HG03571 (cell line): ENCODE data around the gene HTR1A.

Source experiments
- ATAC-seq: cut with Tn5 transposase; IDR thresholded peaks from one replicate; pipeline ENCODE4 v1.9.1; 2021; ENCODE audit not compliant: unreplicated experiment

The HTR1A gene

DNA sequence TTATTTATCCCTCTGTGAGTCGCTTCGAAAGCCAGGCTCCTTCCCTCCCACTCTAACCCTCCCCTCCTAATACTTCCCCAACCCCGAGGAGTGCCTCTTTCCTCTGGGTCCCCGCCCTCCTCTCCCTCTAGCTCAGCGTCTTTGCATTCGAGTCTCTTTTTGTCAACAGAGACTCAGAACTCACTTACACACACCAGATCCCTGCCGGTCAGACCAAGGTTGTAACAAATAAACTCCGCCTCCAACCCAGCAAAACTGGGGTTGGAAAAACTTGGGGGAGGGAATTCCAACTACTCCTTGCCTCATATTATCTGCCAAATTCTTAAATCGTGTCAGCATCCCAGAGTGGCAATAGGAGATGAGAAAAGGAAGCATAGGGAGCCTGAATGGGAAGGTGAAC lies at the start of gene HTR1A:
TSS of gene HTR1A (minus strand) at position 167 of the 400 bp plus-strand sequence. CDS start 726 bp downstream, outside the sequence.
- ATAC-seq: no peak

DNA sequence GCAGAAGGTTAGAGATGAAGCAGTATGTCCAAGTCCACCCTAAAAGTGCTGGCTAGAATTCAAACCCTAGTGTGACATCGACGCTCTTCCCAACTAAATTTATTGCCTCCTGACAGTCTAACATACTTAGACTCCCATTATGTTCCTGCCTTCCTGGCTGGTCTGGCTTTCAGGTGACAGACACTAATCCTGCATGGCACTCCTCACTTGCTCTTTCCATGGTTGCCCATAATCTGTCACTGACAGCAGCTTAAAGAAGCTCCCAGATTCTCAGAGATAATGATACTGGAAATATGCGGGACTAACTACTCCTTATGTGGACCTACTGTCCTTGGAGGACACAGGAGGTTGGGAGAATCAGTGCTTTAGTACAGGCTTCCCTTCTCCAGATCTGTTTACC lies 41.7 kb upstream of the HTR1A start:
- no peak for ATAC-seq

DNA sequence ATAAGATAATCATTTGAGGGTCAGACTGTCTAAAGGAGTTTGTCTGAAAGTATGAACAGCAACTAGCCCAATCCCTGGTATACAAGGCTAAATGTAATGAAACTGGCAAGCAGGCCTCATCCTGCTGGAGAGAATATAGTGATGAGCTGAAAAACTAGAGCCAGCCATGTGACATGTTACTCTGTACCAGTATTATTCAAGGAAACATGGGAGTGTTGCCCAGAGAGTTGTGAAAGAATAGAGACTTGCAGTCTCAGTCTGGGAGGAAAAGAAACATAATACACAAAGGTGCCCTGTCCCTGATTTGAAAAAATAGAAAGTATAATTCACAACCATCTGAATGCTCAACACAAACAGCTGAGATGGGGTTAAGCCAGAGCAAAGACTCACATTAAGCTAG lies 37.9 kb upstream of the HTR1A start:
- ATAC-seq: no peak

DNA sequence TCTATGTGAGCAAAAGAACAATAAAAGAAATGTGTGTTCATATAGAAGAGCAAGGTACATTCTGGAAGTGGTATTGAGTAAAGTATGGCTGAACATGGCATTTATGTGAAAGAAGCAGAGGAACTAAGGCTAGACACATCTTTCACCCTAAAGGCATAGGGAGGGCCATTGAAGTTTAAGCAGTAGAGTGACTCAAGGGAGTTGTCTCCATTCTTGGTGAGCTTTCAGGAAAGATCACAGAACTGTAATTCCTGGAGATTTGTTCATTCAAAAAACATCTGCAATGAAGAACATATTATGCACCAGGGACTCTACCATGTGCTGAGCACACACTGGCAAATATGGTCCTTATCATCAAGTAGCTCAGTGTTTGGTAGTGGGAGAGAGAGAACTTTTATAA lies 24.8 kb upstream of the HTR1A start:
- ATAC-seq: no peak

DNA sequence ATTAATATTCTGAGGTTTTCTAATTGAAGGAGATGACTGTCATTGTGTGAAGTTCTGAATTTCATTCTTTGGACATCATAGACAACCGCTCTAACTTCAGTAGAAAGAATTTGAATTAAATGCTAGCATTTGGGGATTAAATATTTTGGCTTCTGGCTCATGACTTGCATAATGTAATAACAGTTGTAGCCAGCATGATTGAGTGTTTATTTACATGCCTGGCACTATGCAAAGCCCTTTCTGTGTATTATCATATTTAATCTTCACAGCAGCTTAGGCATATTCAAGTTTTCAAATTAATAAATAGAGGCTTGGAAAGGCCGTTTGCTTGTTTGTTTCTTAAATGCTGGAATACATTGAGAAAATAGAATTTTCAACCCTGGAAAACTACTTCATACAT lies 19.6 kb upstream of the HTR1A start:
- ATAC-seq: no peak

DNA sequence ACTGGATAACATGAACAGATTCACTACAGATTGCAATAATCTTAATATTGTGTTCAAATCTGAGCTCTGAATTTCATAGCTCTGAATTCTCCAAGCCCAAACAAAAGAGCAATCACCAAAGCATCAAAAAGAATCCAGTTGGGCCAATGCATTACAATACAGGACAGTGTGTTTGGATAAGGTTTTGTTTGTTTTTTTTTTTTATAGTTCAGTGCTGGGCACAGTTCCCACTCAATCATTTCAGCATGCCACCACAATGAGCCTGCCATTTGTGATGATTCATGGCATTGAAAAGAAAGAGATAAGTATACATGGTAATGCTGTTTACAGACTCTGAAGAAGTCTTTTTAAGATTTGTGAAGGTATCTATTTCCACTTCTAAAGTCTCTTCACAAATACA lies 1.7 kb upstream of the HTR1A start:
- no peak for ATAC-seq

DNA sequence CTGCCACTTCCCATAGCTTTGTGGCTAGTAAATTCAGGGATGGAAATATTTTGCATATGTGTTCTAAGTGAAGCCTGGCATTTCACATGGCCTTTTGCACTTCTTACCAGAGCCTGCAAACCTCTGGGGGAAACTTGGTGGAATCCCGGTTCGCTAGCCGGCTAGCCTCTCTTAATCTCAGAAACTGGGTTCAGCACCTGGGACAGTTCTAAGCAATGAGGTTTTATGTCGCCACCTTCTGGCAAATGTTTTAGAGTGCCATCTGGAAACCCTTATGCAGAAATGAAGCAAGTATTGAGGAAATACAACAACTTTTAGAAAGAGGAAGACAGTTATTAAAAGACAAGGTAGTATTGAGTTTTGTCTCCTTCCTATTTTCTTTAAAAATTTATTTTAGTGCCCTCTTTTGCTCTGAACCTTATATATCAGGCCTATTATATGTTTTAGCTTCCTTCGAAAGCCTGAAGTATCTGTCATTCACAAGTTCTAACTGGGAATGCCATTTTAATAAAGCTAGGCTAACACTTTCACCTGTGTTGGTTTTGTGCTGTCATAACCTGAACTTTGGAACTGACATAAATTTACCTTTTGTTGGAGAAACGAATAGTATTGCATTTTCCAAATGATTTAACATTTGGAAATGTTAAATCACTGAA lies 963 bp upstream of the HTR1A start:
- ATAC-seq: peak; percentile 80

DNA sequence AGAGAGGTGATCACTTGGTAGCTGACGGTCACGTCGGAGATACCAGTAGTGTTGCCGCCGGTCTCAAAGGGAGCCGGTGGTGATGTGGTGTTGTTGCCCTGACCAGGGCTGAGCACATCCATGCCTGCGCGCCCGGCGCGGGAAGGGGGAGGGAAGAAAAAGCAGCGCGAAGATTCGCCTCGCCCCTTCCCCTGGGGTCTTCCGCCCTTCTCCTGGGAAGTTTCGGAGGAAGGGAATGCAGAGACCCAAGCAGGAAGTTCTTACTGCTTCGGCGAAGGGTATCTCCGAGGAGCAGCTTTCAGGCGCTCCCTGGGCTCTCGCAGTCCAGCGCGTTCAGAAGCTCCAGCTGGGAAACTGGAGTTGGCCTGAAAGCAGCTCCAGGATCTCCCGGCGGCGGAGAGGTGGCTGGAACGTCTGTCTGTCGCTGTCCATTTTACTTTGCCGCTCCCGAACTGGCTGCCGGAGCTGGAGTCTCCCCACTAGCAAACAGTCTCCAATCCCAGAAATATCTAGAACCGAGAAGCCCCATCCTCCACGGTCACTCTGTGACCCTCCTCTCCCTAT lies 565 bp downstream of the HTR1A start:
- no peak for ATAC-seq

DNA sequence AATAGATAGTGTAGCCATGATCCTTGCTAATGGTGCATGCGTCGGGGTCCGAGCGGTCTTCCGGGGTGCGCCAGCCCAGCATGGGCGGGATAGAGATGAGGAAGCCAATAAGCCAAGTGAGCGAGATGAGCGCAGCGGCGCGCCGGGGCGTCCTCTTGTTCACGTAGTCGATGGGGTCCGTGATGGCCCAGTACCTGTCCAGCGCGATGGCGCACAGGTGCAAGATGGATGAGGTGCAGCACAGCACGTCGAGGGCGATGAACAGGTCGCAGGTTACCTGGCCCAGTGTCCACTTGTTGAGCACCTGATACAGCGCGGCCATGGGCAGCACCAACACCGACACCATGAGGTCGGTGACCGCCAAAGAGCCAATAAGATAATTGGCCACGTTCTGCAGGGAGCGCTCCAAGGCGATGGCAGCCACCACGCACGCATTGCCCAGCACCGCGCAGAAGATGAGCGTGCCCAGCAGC lies 1.1 kb downstream of the HTR1A start:
- ATAC-seq: no peak

DNA sequence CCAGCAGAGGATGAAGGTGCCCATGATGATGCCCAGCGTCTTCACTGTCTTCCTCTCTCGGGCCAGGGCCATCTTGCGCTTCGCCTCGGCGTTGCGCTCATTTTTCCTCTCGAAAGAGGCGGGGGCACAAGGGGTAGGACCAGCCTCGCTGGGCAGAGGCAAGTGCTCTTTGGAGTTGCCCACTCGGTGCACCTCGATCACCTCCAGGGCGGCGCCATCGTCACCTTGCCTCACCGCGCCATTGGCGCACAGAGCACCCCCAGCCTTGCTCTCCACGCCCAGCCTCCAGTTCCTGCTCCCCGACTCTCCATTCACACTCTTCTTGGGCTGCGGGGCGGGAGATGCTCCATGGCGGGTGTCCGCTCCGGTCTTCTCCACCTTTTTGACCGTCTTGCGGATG lies 1.6 kb downstream of the HTR1A start:
- no peak for ATAC-seq

DNA sequence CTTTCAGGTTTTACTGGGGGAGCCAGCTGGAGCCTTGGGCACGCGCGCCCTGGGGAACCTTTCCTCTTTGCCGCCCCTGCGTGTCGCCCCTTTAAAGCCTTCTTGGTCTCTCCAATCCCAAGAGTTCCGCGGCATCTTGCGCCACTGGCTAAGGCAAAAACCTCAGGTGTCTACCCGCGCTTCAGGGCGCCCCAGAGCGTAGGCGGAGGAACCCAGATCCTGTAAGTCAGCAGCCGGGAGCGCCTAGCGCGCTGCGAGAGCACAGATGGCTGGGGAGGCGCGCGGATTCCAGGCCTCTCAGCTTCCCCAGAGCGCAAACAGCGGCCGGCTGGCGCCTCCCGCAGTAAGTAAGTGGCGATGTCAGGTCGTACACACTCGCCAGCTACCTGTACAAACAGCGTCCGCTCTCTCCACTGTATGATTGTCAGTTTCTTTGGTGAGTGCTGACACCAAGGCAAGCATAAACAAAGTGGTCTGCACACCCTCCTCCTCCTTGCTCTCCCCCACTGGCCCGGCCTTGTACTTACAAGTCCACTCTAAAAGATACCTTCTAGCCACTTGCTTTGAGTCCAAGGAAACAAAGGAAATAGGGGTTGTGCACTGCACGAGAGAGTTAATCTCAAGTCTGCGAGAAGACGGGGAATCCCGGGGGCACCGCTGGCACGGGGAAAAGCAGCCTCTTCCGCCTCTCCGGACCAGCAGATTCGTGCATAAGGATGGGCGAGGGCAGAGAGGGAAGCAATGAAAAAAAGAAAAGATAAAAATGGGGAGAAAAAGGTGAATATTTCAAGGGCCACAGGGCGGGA lies 2.9 kb downstream of the HTR1A start:
- ATAC-seq: no peak

DNA sequence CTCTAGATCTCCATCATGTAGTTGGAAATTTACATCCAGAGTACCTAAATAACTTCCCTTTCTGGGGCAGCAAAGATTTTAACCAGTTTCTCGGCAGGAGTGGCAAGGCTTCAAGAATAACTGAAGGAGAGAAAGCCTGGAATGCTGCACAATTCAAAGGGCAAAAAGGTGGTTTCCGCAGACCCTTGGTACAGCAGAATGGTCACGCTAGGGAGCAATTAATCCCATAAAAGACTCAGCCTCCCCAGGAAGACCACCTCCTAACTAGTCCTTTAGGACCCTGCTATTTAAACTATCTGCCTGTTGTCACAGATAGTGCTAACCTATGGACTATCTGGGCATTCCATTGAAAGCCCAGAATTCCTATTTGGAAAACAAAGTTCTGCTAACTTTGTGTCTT lies 3.6 kb downstream of the HTR1A start:
- no peak for ATAC-seq

DNA sequence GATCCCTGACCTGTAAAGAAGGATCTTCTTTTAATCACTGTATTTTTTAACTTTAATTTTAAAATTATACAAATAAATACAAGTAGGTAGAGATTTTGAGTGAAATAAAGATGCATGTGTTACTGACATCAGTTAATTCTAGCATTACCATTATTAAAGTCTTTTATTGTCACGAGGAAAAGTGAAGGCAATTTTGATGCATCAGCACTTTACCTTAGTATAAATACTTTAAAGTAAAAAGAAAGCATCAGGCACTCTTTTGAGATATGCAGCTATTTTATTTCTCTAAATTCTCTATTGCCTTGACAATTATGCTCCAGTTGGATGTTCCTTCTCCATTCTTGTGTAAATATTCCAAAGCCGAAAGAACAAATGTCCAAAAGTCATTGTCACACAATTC lies 4.6 kb downstream of the HTR1A start:
- ATAC-seq: no peak

DNA sequence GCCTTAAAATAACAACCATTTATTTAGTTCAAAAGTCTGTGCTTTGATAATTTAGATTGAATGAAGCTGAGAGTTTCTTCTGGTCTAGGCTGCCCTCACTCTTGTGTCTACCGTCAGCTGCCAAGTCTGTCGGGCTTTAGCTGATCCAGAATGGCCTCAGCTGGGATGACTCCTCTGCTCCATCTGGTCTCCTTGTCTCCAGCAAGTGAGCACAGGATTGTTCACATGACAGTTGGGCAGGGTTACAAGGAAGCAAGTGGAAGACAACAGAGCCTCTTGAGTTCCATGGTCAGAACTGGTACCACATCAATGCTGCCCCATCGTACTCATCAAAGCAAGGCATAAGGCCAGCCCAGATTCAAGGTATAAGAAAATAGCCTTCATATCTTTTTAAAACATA lies 9.0 kb downstream of the HTR1A start:
- ATAC-seq: no peak

DNA sequence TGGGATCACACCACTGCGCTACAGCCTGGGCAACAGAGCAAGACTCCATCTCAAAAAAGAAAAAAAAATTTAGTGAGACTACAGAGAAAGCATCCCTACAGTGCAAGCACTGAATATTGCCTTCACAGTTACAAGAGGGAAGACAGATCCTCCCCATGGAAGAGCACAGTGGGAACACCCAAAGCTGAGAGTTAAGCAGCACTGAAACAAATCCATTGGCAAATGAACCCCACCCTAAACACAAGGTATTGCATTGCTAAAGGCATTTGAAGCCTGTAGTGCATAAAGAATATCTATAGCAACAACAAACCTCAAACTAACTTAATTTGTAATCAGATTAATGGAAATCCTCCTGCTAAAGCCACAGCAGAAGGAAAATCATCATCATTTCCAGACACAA lies 27.1 kb downstream of the HTR1A start:
- ATAC-seq: no peak

DNA sequence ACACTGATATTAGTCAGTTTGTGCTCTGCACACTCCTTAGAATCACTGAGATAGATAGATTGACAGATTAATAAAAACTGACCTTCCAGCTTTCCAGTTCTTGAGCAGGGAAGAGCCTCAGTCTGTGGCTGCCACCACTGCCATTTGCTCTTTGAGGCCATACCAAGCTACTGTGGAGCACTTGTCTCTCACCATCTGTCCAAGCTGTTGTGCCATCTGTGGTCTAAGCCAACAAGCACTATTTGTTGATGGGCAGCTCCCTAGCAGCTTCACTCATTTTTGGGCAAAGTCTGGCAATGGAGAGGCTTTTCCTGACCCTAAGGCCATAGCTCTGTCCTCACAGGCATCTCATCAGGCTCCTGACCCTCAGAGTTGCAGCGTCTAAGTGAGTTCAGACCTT lies 30.4 kb downstream of the HTR1A start:
- ATAC-seq: no peak

DNA sequence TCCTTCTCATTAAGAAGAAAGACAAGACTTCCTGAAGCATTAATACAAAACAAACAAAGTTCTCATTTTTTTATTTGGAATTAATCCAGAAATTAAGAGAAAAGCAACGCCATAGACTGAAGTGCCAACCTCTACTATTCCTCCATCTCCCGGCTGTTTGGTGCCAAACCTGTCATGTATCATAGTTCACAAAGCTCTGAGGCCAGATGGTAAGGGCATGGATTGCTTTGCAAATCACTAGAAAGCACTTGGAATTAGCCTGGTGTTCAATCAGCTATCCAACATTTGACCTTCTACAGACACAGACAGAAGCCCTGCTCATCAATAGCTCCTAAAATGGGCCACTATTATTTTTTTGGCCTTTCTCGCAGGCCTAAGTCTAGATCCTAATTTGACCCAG lies 33.8 kb downstream of the HTR1A start:
- no peak for ATAC-seq

DNA sequence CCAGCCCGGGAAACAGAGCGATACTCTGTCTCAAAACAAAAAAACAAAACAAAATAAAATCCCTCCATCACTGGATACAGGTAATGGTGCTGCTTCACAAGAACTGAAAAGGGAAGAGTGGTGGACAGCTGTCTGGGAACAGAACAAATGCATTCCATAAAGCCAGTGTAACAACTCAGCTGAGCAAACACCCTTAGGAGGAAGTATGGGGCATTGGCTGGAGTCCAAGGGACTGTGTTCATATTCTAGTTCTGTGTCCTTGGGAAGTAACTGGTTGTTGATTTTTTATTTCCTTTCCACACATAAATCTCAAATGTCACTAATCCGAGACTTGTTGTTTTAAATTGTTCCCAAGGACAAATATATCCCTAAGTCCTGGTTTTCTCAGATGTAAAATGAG lies 38.3 kb downstream of the HTR1A start:
- ATAC-seq: no peak

DNA sequence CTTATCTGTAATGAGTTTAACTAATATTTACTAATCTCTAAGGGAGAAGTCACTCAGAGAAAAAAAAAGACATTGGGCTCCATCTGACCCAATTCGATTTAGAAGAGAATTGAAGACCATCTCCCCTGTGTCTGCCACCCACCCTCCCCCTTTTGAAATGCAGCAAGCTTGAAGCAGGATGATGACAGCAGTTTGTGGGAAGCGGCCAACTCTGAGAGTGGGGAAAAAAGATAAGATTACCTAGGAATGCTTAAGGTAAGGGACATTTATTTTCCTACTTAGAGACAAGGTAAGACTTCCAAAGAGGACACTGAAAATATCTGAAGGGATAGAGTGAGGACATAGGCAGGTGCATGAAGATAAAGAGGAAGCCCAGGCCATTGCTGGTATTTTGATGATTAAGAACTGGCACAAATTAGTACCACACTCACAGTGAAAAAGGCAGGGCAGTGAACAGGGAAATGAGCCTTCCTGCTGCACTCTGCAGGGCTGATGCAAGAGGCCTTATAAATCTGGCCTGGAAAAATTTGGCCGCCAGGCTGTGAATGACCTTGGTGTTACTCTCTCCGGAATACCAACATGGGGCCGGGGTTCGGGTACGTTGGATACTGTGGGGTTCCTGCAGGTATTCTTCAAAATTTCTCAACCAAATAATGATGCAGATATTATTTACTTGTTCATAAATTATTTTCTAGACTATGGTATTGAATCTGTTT lies 42.3 kb downstream of the HTR1A start:
- ATAC-seq: no peak

DNA sequence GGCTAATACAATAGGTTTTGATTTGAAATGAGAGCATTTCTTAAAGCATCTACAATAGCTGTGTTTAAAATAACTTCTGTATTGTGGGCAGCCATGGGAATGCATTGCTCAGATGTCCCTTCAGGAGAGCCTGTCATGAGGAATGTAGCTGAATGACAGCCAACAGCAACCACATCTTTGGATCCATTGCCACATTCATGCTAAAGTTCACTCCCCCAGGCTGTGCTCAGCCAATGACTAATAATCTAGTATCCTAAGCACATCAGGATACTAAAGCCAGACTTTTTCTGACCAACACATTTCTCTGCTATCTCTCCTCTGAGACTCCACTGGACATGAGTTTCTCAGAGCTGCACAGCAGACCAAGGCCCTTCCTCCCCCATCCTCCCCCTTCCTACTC lies 45.5 kb downstream of the HTR1A start:
- no peak for ATAC-seq

DNA sequence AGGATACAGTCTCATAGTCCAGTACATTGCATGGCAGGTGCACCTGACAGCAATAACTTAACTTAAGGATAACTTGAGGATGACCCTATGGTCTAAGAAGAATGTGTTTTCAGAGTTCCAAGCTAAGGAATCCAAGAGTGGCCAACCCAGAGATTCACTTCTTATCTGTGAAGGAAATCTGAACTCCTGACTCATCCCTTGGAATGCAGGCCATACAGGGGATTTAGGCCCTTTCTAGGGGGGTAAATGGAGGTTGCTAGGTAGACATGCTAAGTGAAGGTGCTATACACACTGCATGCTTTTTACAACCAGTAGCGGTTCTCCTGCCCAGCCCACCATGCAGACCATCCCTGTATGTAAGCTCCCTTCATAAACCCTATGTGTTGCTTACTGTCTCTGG lies 50.4 kb downstream of the HTR1A start:
- ATAC-seq: no peak
